Peyer's patch (tissue), 4 donors: ENCODE results near the gene DUS2. TPM values are rescaled to one million over a fixed set of nuclear protein-coding genes. Genes with fewer than 3 reads are reported as not detected.

Experiments
- DNase-seq, 3 donors: peaks; one replicate each; pipeline ENCODE4 v3.0.0-alpha.2; 2017 to 2019
- H3K27ac ChIP-seq, 4 donors: fragments of 200-600 bp; sonication (generic); one replicate each; pipeline ENCODE4 v1.5.1; 2016 to 2019
- H3K27me3 ChIP-seq, 2 donors: fragments of 200-600 bp; sonication (generic); one replicate each; pipeline ENCODE4 v1.5.1; 2019
- H3K36me3 ChIP-seq, 3 donors: fragments of 200-600 bp; sonication (generic); one replicate each; pipeline ENCODE4 v1.5.1; 2016 to 2019
- H3K4me1 ChIP-seq, 4 donors: fragments of 200-600 bp; sonication (generic); one replicate each; pipeline ENCODE4 v1.5.1; 2016 to 2019
- H3K4me3 ChIP-seq, 4 donors: fragments of 200-600 bp; sonication (generic); 1 replicate in 3 of 4; 2 replicates in 1 of 4; pipeline ENCODE4 v1.5.1; 2016 to 2019; ENCODE audit warnings: mild to moderate bottlenecking in 1 of 4
- H3K9me3 ChIP-seq, 4 donors: fragments of 200-600 bp; sonication (generic); one replicate each; pipeline ENCODE4 v1.5.1; 2016 to 2019; ENCODE audit warnings: mild to moderate bottlenecking in 1 of 4
- POLR2A ChIP-seq, 2 donors: fragments of 450-650 bp; IDR thresholded peaks; one replicate each; pipeline ENCODE4 v1.5.1; 2017; ENCODE audit warnings: antibody characterized with exemption in 2 of 2, mild to moderate bottlenecking in 2 of 2, moderate library complexity in 2 of 2
- total RNA-seq, 4 donors: library from RNA; depleted of rRNA; stranded (reverse); fragments of >200 nt; gene quantifications; one replicate each; pipeline ENCODE4 v1.1.0, GENCODE V29; 2016
- TF ChIP-seq, protein P1 (sequence below), 6 experiments: fragments of 450-650 bp in 4 of 6; fragments of 200-600 bp in 2 of 6; sonication (generic) in 1 of 6; IDR thresholded peaks; one replicate each; pipeline ENCODE4 v1.5.1; 2017 to 2019; ENCODE audit warnings: antibody characterized with exemption in 6 of 6, mild to moderate bottlenecking in 3 of 6, moderate library complexity in 1 of 6

DUS2 gene
- total RNA-seq, result 10 to 100 TPM; 15.3 to 38.8 (median 21.2) TPM

DNA sequence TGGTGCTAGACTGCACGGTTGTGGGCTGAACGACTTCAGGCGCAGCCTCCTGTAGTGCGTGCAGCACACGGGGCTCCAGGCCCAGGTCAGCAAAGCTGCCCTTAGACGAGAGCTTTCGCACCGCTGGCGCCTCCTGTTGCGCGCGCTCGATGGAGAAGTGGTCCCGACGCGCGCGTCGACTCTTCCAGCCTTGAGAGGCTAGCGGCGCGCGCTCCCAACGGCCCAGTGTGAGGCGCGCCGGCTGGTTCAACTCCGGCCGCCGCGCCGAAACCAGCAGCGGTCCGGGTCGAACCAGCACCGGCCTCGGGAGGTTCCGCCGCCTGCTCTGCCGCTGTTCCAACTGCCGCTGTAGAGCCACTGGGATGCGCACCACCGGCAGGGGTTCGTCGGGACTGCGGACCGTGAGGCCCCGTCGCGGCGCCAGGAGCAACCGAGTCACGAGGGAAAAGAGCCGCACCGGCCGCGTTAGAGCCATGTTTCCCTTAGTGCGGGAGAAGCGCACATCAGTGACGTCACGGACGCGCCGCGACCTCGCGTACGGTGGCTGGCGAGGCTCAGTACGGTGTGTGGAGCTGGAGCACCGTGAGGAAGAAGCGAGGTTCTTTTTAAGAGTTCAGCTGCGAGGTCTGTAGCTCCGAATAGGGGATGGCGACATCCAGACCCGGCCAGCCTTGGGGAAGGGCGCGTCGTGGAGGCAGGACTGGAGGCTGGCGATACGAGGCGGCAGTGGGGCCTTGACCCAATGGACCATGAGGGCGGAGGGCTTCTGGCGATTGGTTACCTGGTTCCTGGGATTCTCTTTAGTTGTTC lies at the start of gene DUS2, which contains the start of gene DDX28:
Gene DUS2, plus strand, starts transcription at position 557 of the 810 bp plus-strand sequence. CDS start 14,740 bp downstream, outside the sequence.
Gene DDX28, minus strand, starts transcription at position 505 of the 810 bp plus-strand sequence. Its CDS starts 30 bp downstream, at position 475.
- no peaks in the 10 kb centered on the region for H3K27me3 ChIP-seq
- TF ChIP-seq, protein P1, sequence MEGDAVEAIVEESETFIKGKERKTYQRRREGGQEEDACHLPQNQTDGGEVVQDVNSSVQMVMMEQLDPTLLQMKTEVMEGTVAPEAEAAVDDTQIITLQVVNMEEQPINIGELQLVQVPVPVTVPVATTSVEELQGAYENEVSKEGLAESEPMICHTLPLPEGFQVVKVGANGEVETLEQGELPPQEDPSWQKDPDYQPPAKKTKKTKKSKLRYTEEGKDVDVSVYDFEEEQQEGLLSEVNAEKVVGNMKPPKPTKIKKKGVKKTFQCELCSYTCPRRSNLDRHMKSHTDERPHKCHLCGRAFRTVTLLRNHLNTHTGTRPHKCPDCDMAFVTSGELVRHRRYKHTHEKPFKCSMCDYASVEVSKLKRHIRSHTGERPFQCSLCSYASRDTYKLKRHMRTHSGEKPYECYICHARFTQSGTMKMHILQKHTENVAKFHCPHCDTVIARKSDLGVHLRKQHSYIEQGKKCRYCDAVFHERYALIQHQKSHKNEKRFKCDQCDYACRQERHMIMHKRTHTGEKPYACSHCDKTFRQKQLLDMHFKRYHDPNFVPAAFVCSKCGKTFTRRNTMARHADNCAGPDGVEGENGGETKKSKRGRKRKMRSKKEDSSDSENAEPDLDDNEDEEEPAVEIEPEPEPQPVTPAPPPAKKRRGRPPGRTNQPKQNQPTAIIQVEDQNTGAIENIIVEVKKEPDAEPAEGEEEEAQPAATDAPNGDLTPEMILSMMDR (IDR thresholded peaks at IDR 0.05), result peak in 1 of 6 experiments; percentile 2
- TF ChIP-seq POLR2A (IDR thresholded peaks at IDR 0.05), result peak; percentile 23 to 50
- H3K27ac ChIP-seq, result peak within 1 kb of the TSS; percentile 66 to 91 (median 80)
- peak; percentile 87 to 97 (median 96) for DNase-seq
- H3K4me3 ChIP-seq, result peak within 1 kb of the TSS; percentile 79 to 100 (median 88)
- peaks cover 0 to 27% (median 11%) of the 10 kb centered on the region in 4 donors for H3K4me1 ChIP-seq
- H3K9me3 ChIP-seq, result no peaks in the 10 kb centered on the region
- H3K36me3 ChIP-seq, result peaks cover 0 to 7% (median 0%) of the 10 kb centered on the region in 3 donors

GRCh38 chr16:67975321-67976105 lies 47.6 kb upstream of the DUS2 start:
- TF ChIP-seq POLR2A (IDR thresholded peaks at IDR 0.05), result no peak
- TF ChIP-seq, protein P1 (IDR thresholded peaks at IDR 0.05), result no peak
- no peaks in the 10 kb centered on the region for H3K27me3 ChIP-seq
- H3K4me1 ChIP-seq, result no peaks in the 10 kb centered on the region
- no peaks in the 10 kb centered on the region for H3K9me3 ChIP-seq
- no peak overlapping the region for H3K4me3 ChIP-seq
- DNase-seq, result no peak
- no peaks in the 10 kb centered on the region for H3K36me3 ChIP-seq
- peak overlapping the region in 1 of 4 donors; percentile 28 for H3K27ac ChIP-seq

DNA sequence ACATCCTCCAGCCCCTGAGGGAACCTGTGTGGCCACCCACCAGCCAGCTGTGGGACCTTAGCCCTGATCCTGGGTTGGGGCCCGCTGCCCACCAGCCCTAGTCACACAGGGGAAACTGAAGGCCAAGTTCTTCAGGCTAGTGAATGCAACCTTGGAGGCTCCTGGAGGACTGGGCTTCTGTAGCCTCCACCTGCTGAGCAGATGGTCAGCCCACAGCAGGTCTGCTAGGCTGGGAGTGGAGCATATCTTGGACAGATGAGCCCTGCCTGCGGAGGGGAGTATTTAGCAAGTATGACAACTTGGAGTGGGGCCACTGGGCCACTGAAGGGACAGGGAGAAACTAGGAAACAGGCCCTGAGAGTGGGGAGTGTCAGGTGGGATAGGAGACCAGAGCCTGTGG lies 46.9 kb upstream of the DUS2 start:
- no peak for TF ChIP-seq POLR2A (IDR thresholded peaks at IDR 0.05)
- TF ChIP-seq, protein P1 (IDR thresholded peaks at IDR 0.05), result no peak
- no peak for DNase-seq
- H3K27ac ChIP-seq, result no peak overlapping the region
- no peak overlapping the region for H3K4me3 ChIP-seq
- H3K36me3 ChIP-seq, result no peaks in the 10 kb centered on the region
- H3K4me1 ChIP-seq, result no peaks in the 10 kb centered on the region
- H3K9me3 ChIP-seq, result no peaks in the 10 kb centered on the region
- no peaks in the 10 kb centered on the region for H3K27me3 ChIP-seq

DNA sequence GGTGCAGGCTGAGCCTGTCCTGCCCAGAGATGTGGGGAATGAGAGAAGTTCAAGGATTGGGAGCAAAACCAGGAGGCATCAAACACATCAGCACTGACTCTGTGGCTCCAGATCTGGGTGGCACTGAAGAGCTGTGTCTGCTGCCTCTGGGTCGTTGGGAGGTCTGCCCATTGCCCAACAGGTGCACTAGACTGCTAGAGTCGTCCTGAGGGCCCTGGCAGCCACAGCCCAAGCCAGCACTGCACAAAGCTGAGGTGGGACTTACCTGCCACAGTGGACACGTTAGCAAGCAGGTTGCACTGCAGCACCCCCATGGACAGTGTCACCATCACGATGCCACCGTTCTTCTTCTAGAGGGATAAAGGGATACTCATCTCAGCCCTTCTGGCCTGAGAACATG lies 46.1 kb upstream of the DUS2 start:
- Histone ChIP-seq H3K27me3 (no peaks in the 10 kb centered on the region), H3K4me1 (no peaks in the 10 kb centered on the region)
- TF ChIP-seq, protein P1 (IDR thresholded peaks at IDR 0.05), result no peak
- TF ChIP-seq POLR2A (IDR thresholded peaks at IDR 0.05), result no peak

DNA sequence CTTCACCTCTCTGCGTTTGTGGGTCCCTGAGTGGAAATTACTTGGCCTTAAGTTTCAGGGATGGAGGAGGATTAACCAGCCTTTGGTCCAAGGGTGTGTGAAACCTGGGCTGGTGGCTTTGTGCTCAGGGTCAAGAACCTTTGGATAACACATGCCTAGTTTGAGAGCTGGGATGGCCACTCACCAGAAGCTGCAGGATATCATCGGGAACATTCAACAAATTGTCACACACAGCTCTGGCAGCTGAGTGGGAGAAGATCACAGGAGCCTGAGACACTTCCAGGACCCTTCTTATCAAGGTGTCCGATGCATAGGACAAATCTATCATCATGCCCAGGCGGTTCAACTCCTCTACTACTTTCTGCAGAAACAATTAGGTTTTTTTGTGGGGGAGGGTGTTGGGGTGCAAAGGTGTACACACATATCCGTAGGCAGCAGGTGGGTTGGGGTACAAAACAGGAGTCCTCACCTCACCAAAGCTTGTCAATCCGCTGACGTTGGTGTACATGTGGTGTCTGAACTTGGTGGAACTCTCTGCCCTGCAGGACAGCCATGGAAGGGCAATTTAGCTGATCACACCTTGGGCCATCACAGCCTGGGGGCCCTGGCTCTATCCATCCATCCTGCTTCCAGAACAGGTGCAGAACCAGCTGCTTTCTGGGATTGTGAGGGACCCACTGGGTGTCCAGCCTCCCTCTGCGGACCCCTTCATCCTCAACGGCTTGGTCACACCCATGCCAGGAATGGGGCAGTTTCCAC lies 45.4 kb upstream of the DUS2 start:
- Histone ChIP-seq H3K27ac (no peak overlapping the region), H3K27me3 (no peaks in the 10 kb centered on the region), H3K4me1 (no peaks in the 10 kb centered on the region), H3K9me3 (no peaks in the 10 kb centered on the region), H3K4me3 (no peak overlapping the region), H3K36me3 (no peaks in the 10 kb centered on the region)
- DNase-seq, result no peak
- TF ChIP-seq POLR2A (IDR thresholded peaks at IDR 0.05), result no peak
- TF ChIP-seq, protein P1 (IDR thresholded peaks at IDR 0.05), result no peak

More for the DNA sequence above, 46.1 kb upstream of the DUS2 start:
- H3K36me3 ChIP-seq, result no peaks in the 10 kb centered on the region
- DNase-seq, result no peak
- no peaks in the 10 kb centered on the region for H3K9me3 ChIP-seq
- H3K27ac ChIP-seq, result no peak overlapping the region
- H3K4me3 ChIP-seq, result no peak overlapping the region
